GM19455 (cell line): Measurements from ENCODE around the gene RERE.

Experiments used
- ATAC-seq: cut with Tn5 transposase; IDR thresholded peaks from one replicate; pipeline ENCODE4 v1.9.1; 2021; ENCODE audit not compliant: unreplicated experiment

The RERE gene

DNA sequence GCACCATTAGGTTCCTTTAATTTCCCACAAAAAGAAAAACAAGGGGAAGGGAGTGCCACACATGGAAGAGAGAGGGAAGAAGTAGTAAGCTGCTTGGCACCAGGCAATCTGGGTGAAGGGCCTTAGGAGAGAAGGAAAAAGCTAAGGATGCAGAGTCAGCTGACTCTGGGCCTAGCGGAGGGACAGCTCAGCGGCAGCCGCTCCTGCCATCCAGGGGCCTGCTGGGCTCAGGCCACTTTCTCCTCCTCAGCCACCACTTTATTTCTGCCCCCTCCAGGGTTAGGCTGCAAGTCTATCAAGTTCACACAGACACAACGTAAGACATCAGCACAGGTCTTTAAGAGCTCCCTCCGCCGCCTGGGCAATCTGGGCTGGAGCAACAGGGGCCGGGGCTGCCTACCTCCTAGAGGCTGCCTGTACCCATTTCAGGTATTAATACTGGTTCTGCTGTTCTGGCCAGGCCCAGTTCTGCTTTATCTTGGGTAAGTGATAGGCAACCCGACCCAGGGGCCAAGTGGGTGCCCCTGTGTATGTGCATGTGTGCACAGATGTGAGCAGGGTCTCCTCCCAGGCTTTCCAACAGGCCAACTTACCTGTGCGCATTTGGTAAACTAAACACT is 446.0 kb downstream of the RERE start:
- ATAC-seq, result no peak

DNA sequence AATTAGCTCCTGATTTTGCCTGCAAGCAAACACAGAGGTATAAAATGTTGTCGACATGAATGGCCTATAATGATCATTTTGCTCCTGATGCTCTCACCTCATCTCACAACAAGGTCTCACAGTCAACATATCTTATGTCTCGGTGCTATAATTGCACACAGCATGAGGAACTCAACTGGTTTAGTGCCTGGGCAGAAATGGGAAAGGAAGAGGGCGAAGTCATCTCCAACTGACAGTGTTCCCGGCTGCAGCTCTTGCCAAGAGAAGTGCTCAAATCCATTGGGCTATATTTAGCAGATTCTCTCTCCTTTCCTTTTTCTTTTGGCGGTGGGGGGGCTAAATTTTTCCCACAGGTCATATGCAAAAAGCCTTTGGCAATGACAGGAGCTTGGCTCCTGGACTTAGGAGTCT is 446.5 kb downstream of the RERE start:
- ATAC-seq, result no peak

GRCh38 chr1:8370046-8370881 is 447.2 kb downstream of the RERE start:
- no peak for ATAC-seq

DNA sequence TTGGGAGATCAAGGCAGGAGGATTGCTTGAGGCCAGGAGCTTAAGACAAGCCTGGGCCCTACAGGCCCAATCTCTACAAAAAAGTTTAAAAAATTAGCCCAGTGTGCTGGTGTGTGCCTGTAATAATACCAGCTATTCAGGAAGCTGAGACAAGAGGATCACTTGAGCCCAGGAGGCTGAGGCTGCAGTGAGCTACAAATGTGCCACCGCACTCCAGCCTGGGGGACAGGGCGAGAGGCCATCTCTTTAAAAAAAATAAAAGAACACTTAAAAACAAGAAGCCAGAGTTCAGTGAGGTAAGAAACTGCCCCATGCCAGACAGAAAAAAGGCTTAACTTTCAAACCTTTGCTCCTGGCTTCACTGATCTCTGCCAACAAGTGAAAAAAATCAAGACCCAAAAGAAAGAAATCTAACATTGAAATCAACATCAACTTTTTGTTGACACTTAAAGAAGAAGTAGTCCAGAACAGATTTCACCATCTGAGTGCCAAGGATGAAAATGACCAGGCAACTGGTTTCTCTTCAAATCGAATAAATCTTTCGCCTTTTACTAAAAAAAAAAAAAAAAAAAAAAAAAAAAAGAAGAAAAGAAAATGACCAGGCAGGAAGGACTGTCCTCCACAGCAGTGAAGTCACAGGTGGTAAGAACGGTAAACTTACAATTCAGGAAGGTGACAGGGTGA is 448.3 kb downstream of the RERE start:
- ATAC-seq, result no peak

- ATAC-seq, result no peak
Measured at GRCh38 chr1:8367571-8368194, 449.8 kb downstream of the RERE start.

- ATAC-seq, result no peak
Measured at GRCh38 chr1:8365661-8366362, 451.6 kb downstream of the RERE start.

GRCh38 chr1:8364528-8365442 is 452.7 kb downstream of the RERE start:
- ATAC-seq, result no peak

DNA sequence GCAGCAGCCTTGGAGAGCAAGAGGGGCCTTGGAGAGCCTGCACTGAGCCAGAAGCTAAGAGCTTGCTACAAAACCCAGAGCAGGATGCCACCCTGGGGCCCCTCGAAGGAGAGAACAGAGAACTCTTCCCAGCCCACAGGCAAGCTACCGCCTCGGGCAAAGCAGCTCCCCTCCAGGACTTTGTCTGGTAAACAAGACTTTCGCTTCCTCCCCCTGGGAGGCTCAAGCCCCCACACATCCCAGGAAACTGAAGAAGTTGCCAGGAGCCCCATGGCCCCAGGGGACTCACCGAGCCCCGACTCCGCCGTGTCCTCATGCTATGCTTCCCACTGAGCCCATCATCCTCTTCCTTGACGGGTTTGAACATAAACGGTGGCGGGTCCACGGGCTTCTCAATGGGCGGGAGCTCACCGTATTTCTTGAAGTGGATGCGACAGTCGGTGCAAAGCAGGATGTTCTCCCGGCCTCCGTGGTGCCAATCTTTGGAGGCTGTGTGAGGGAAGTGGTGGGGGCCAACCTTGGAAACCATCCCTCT is 453.6 kb downstream of the RERE start:
- no peak for ATAC-seq

GRCh38 chr1:8363186-8363766 is 454.2 kb downstream of the RERE start:
- no peak for ATAC-seq

GRCh38 chr1:8362701-8363101 is 454.7 kb downstream of the RERE start:
- no peak for ATAC-seq

- ATAC-seq, result no peak
Measured at GRCh38 chr1:8361198-8361849, 456.1 kb downstream of the RERE start.

GRCh38 chr1:8360493-8361197 is 456.8 kb downstream of the RERE start:
- ATAC-seq, result no peak

- no peak for ATAC-seq
Measured at GRCh38 chr1:8359617-8360481, 457.6 kb downstream of the RERE start.

- no peak for ATAC-seq
Measured at GRCh38 chr1:8358897-8359616, 458.4 kb downstream of the RERE start.

DNA sequence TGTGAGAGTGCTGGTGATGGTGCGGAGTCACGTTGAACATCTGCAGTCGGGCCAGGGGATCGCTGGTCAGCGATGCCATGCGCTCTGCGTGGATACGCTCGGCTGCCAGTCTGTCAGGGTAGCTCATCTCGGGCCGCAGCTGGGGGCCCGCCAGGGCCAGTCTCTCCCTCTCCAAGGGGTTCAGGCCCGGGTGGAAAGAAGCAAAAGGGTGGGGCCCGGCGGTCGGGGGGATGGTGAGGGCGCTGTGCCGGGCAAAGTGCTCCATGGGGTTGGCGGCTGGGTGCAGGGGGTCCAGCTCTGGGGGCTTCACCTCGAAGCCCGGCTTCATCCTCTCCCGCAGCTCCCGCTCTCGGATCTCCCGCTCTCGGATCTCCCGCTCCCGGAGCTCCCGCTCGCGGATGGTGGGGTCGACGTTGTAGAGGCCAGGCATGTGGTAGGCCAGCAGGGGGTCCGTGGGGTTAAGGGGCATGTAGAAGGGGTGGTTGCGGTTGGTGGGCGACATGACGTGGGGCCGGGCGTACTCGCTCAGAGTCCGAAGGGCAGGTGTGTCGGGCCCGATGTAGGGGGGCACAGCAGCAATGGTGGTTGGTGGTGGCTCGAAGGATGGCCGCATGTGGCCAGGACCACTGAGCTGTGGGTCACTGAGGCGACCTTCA is 459.1 kb downstream of the RERE start:
- ATAC-seq, result no peak
